GM18517 (cell line): ENCODE data around the gene KIAA1671.

ENCODE experiments used
- ATAC-seq: cut with Tn5 transposase; IDR thresholded peaks from one replicate; pipeline ENCODE4 v1.9.1; 2021; ENCODE audit warnings: mild to moderate bottlenecking, moderate library complexity; ENCODE audit not compliant: unreplicated experiment

The KIAA1671 gene

GRCh38 chr22:25134451-25134850 lies 181.9 kb downstream of the KIAA1671 start:
- no peak for ATAC-seq

GRCh38 chr22:25136953-25137576 lies 184.5 kb downstream of the KIAA1671 start:
- ATAC-seq = no peak

- ATAC-seq = no peak
These were observed 185.3 kb downstream of the KIAA1671 start for GRCh38 chr22:25137577-25138525.

- ATAC-seq = no peak
These were observed 186.5 kb downstream of the KIAA1671 start for GRCh38 chr22:25139062-25139461.

- ATAC-seq = no peak
These were observed 189.6 kb downstream of the KIAA1671 start for GRCh38 chr22:25142102-25142501.

GRCh38 chr22:25143156-25144076 lies 190.9 kb downstream of the KIAA1671 start:
- no peak for ATAC-seq

GRCh38 chr22:25144522-25144921 lies 192.0 kb downstream of the KIAA1671 start:
- ATAC-seq = no peak

GRCh38 chr22:25146307-25146706 lies 193.8 kb downstream of the KIAA1671 start:
- ATAC-seq = no peak

GRCh38 chr22:25146906-25147641 lies 194.6 kb downstream of the KIAA1671 start:
- ATAC-seq = no peak

- ATAC-seq = no peak
These were observed 195.1 kb downstream of the KIAA1671 start for GRCh38 chr22:25147642-25147928.

- ATAC-seq = no peak
These were observed 195.7 kb downstream of the KIAA1671 start for GRCh38 chr22:25148149-25148691.

GRCh38 chr22:25149014-25149413 lies 196.5 kb downstream of the KIAA1671 start:
- no peak for ATAC-seq

GRCh38 chr22:25153961-25154666 lies 201.6 kb downstream of the KIAA1671 start:
- no peak for ATAC-seq

GRCh38 chr22:25154667-25154999 lies 202.1 kb downstream of the KIAA1671 start:
- no peak for ATAC-seq

- ATAC-seq = no peak
These were observed 204.2 kb downstream of the KIAA1671 start for GRCh38 chr22:25156736-25157135.

- ATAC-seq = no peak
These were observed 206.5 kb downstream of the KIAA1671 start for GRCh38 chr22:25159028-25159427.

- no peak for ATAC-seq
These were observed 207.8 kb downstream of the KIAA1671 start for GRCh38 chr22:25160120-25160996.

GRCh38 chr22:25161017-25161915 lies 208.8 kb downstream of the KIAA1671 start:
- ATAC-seq = no peak
